Uterus (tissue), 2 donors: ENCODE results near the gene SLC22A1.

Experiments used
- CTCF ChIP-seq, 4 experiments: fragments of 200-600 bp in 2 of 4; fragments of 450-650 bp in 2 of 4; sonication (generic) in 2 of 4; IDR thresholded peaks; one replicate each; pipeline ENCODE4 v1.5.1; 2016 to 2019; ENCODE audit warnings: antibody characterized with exemption in 4 of 4, mild to moderate bottlenecking in 2 of 4, moderate library complexity in 1 of 4
- POLR2A ChIP-seq, 2 donors: fragments of 450-650 bp; IDR thresholded peaks; one replicate each; pipeline ENCODE4 v1.6.1; 2016; ENCODE audit warnings: antibody characterized with exemption in 2 of 2, mild to moderate bottlenecking in 1 of 2, moderate library complexity in 1 of 2

GRCh38 chr6:160117137-160117536, 4.5 kb upstream of the SLC22A1 start:
- TF ChIP-seq CTCF (IDR thresholded peaks at IDR 0.05), result no peak
- TF ChIP-seq POLR2A (IDR thresholded peaks at IDR 0.05), result no peak
